ENCODE results near the gene HP1BP3.

Gene HP1BP3

DNA sequence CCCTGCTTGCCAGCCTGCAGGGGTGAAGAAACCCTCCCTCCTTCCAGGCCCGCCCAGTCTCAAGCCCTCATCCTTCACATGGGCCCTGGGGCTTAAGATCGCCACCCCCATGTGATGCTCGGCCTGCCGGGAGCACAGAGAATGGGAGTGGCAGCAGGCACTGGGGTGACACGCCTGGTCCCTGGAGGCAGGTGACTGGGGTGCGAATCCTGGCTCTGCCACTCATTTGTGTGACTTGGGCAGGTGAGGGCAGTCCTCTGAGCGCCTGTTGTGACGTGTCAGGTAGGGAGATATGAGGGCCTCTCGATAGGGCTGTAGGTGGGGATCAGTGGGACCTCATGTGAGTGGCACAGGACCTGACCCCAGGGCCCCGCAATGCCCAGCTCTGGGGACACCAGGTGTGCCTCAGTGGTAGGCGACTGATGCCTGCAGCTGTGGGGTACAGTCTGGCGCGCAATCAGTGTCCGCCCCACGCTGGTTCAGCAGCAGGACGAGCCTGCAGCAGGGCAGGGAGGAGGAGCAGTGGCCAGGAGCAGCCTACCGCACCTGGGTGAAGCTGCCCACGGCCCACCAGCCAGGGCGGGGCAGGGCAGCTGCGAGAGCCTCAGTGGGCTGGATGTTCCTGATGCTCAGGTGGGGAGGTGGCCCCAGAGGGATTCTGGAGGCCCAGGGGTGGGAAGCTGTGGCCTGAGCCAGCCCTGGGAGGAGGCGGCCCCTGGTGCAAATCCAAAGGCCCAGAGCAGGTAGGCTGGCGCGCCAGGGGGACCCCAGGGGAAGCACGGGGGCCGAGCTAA lies 60.8 kb downstream of the HP1BP3 start:
- no peak for ATAC-seq (ENCODE audit: low read depth)
- Histone ChIP-seq H3K36me3 (ENCODE audit: low read depth) (no peaks in the 10 kb centered on the region), H3K9me3 (ENCODE audit: severe bottlenecking) (no peaks in the 10 kb centered on the region), H3K4me1 (ENCODE audit: insufficient read depth, poor library complexity, severe bottlenecking) (no peaks in the 10 kb centered on the region), H3K27me3 (ENCODE audit: insufficient read depth, poor library complexity, severe bottlenecking) (no peaks in the 10 kb centered on the region), H3K4me3 (ENCODE audit: severe bottlenecking) (no peak overlapping the region), H3K27ac (ENCODE audit: poor library complexity, severe bottlenecking) (no peak overlapping the region)
- no peak for TF ChIP-seq CTCF (IDR thresholded peaks at IDR 0.05; ENCODE audit: poor library complexity, severe bottlenecking)
- DNase-seq (ENCODE audit: low spot score): no peak

DNA sequence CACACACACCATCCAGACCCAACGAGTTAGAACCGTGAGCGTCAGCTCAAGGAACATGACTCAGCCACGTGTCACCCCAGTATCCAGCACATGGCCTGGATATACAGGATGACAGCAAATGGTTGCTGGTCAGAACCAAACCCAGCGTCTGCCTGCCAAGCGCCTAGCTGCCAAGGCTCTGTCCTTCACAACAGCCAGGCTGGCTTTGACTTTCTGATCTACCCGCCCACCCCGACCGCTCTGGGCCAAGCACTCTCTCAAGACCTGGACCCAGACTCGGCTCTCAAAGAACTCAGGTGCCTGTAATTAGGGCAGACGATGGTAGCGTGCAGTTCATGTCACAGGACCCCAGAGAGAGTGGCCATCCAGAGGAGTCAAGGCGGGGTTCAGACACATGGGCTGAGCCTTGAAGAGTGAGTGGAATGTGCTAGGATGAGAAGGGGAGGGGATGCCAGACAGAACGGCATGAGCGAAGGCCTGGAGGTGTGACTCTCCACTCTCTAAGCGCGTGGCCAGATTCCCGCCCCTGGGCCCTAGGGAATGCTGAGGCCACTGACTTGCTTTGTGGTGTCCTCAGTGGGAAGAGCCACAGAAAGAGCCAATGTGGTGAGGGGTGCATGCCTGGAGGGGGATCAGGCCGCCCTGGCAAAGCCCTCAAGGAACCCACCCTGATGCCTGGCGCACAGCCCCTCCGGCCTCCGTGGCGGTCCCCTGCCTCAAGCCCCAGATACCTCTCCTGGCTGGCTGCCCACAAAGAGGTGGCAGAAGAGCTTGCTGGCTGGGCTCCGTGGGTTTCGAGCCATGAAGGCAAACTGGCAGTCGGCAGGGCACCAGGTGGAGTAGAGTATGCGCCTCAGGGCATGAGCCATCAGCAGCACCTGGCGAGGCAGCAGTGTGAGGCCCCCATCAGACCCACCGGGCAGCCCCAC lies 61.7 kb downstream of the HP1BP3 start:
- DNase-seq (ENCODE audit: low spot score) (no peak), ATAC-seq (ENCODE audit: low read depth) (0 out of 3 replicates have a peak, but pooled peaks have one; percentile 23)
- TF ChIP-seq CTCF (IDR thresholded peaks at IDR 0.05; ENCODE audit: poor library complexity, severe bottlenecking): no peak
- Histone ChIP-seq H3K4me3 (ENCODE audit: severe bottlenecking) (no peak overlapping the region), H3K27me3 (ENCODE audit: insufficient read depth, poor library complexity, severe bottlenecking) (no peaks in the 10 kb centered on the region), H3K9me3 (ENCODE audit: severe bottlenecking) (no peaks in the 10 kb centered on the region), H3K27ac (ENCODE audit: poor library complexity, severe bottlenecking) (no peak overlapping the region), H3K36me3 (ENCODE audit: low read depth) (no peaks in the 10 kb centered on the region), H3K4me1 (ENCODE audit: insufficient read depth, poor library complexity, severe bottlenecking) (no peaks in the 10 kb centered on the region)

- no peak overlapping the region for H3K4me3 ChIP-seq (ENCODE audit: severe bottlenecking)
- no peaks in the 10 kb centered on the region for H3K36me3 ChIP-seq (ENCODE audit: low read depth)
- TF ChIP-seq CTCF (IDR thresholded peaks at IDR 0.05; ENCODE audit: poor library complexity, severe bottlenecking): no peak
- no peaks in the 10 kb centered on the region for H3K4me1 ChIP-seq (ENCODE audit: insufficient read depth, poor library complexity, severe bottlenecking)
- no peak overlapping the region for H3K27ac ChIP-seq (ENCODE audit: poor library complexity, severe bottlenecking)
- ATAC-seq (ENCODE audit: low read depth): no peak
- H3K27me3 ChIP-seq (ENCODE audit: insufficient read depth, poor library complexity, severe bottlenecking): no peaks in the 10 kb centered on the region
- DNase-seq (ENCODE audit: low spot score): no peak
- no peaks in the 10 kb centered on the region for H3K9me3 ChIP-seq (ENCODE audit: severe bottlenecking)
These were observed 62.5 kb downstream of the HP1BP3 start for GRCh38 chr1:20724364-20725188.

- TF ChIP-seq CTCF (IDR thresholded peaks at IDR 0.05; ENCODE audit: poor library complexity, severe bottlenecking): no peak
- Histone ChIP-seq H3K4me3 (ENCODE audit: severe bottlenecking) (no peak overlapping the region), H3K36me3 (ENCODE audit: low read depth) (no peaks in the 10 kb centered on the region), H3K9me3 (ENCODE audit: severe bottlenecking) (no peaks in the 10 kb centered on the region), H3K27me3 (ENCODE audit: insufficient read depth, poor library complexity, severe bottlenecking) (no peaks in the 10 kb centered on the region), H3K4me1 (ENCODE audit: insufficient read depth, poor library complexity, severe bottlenecking) (no peaks in the 10 kb centered on the region), H3K27ac (ENCODE audit: poor library complexity, severe bottlenecking) (no peak overlapping the region)
- DNase-seq (ENCODE audit: low spot score) (no peak), ATAC-seq (ENCODE audit: low read depth) (no peak)
These were observed 63.4 kb downstream of the HP1BP3 start for GRCh38 chr1:20723537-20724363.

Measured in RWPE2 (cell line).